HG03378 (cell line): ENCODE data around the gene GMPPB.

Experiments
- ATAC-seq: cut with Tn5 transposase; IDR thresholded peaks from one replicate; pipeline ENCODE4 v1.9.1; 2021; ENCODE audit warnings: mild to moderate bottlenecking, moderate library complexity; ENCODE audit not compliant: unreplicated experiment

Gene GMPPB

DNA sequence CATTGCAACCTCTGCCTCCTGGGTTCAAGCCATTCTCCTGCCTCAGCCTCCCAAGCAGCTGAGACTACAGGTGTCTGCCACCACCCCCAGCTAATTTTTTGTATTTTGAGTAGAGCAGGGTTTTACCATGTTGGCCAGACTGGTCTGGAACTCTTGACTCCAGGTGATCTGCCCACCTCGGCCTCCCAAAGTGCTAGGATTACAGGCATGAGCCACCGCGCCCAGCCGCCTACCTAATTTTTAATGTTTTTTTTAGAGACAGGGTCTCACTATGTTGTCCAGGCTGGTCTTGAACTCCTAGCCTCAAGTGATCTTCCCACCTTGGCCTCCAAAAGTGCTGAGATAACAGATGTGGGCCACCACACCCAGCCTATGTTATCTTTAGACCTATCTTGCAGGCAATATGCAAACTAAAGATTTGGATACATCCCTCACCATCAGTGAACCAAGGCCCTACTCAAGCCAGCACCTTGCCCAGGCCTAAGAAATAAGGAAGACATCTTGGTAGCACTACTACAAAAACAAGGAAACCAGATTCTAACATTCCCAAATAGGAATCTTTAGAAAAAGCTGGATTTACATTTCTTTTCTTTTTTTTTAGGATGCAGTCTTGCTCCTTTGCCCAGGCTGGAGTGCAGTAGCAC is 6.3 kb upstream of the GMPPB start:
- no peak for ATAC-seq

DNA sequence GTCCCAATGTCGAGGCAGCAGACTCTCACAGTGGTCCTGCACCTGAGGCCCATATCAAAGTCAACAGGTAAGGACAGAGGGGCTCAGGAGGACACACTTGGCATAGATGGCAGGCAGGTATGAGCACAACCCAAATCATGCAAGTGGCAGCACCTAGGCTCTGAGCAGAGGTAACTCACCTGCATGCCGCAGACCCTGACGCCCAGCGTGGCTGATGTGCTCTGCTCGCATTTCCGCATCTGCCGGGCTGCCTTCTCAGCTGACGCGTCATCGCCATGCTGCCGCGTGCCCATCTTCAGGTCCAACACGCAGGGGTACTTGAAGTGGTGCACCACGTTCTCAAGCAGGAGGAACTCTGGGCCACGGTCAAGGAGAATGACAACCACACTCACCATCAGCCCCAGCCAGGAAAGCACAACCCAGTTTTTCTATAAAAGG is 4.2 kb upstream of the GMPPB start:
- no peak for ATAC-seq

DNA sequence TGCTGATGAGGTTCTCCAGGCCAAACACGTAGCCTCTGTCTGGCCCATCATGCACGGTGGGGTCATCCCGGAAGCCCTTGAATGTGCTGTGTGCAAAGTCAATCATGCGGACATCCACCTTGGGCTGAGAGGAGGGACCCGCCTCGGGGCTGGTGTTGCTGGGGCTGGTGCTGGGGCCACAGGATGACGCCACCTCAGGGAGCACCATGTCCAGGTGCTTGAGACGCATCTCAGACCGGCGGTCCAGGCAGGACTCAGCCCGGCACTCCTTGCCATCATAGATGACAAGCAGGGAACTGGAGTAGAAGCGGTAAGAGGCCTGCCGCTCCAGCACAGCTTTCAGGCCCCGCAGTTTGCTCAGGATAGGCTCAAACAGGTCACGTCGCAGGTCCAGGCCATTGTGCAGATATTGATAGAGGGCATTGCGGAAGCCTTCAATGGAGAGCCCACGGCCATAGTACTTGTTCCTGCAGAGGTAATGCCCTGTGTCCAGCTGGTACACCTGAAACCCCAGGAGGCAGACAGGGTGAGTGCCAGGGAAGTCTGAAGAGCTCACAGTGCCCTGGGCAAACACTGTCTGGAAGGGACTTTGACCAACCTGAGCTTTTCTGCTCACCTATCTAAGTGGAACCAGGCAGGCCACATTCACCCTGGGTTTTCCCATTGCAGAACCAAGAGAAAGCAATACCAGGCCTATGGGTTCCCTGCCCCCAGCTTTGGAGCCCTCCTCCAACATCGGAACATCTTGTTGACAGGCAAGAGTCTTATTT is 3.6 kb upstream of the GMPPB start:
- no peak for ATAC-seq

DNA sequence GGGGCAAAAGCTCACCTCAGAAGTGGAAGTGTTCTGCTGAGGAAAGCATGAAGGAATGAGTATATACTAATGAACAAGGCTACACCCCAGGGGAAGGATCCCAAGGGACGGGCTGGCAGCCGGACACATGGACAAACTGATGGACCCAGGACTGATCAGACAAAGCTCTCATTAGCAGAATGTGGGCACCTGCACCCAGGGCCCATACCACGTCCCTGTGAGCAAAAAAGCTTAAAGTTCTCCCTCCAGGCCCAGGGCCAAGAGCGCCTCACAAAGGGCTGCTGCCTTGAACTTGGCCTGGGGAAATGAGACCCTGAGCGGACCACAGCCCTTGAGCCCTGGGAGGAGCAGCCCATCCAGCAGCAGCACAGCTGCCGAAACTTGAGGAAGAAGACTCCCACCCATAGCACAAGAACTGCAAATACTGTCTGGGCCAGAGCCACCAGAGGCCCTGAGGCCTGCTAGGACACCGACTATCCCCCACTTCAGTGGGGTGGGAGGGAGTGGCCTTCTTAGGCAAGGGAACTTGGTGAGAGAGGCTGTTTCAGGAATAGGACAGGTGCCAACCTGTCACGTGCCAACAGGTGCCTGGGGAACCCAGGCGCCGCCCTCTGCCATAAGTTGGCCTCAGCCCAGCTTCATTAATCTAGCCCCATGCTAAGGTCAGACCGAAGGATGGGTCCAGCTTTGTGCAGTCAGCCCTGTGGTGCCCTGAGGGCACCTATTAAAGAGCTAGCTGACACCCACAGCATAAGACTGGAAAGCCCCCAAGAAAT is 2.3 kb upstream of the GMPPB start:
- no peak for ATAC-seq

DNA sequence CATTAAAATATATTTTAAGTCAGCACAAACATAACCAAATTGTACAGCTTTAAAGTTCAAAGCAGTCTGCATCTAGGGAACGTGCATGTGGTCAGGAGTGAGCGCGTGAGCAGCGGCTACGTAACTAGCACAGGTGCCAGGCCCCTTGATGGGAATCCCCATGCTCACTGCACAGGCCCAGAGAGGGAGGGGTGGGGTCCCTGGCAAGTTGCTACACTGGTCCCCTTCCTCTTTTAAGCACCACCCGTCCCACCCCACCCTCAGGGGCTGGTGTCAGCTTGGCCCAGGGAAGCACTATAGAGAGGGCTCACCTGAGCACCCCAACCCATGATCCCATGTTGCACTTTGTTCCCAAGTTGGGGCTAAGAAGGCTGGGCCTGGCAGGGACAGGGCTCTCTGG is 835 bp upstream of the GMPPB start:
- ATAC-seq: no peak

DNA sequence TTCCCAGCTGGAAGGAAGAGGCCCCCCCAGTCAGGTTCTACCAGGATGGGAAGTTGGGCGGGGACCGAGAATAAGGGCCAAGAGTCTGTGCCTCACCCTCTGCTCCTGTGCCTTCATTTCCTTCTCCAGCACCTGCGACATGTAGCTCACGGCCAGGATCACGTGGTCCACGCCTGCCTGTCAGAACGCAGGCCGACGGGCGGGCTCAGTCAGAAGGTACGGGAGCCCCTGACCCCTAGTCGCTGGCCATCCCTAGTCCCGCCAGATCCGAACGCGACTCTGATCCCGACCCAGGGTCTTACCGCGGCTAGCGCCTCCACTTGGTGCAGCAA is 489 bp downstream of the GMPPB start:
- ATAC-seq: no peak

DNA sequence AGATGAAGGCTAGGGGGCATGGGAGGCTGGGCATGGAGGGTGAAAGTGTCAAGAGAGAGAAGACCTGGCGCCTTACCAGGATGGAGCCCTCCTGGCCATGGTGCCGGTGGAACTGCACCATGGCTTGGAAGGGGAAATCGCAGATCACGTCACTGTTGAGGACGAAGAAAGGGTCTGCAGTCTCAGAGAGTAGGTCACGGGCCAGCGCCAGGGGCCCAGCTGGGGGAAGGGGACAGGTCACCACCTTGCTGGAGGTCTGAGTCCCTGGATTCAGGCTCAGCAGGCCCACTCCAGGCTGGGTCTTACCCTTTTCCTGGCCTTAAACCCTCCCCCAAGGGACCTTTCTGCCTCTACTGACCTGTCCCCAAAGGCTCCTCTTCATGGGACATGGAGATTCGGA is 855 bp downstream of the GMPPB start:
- no peak for ATAC-seq

DNA sequence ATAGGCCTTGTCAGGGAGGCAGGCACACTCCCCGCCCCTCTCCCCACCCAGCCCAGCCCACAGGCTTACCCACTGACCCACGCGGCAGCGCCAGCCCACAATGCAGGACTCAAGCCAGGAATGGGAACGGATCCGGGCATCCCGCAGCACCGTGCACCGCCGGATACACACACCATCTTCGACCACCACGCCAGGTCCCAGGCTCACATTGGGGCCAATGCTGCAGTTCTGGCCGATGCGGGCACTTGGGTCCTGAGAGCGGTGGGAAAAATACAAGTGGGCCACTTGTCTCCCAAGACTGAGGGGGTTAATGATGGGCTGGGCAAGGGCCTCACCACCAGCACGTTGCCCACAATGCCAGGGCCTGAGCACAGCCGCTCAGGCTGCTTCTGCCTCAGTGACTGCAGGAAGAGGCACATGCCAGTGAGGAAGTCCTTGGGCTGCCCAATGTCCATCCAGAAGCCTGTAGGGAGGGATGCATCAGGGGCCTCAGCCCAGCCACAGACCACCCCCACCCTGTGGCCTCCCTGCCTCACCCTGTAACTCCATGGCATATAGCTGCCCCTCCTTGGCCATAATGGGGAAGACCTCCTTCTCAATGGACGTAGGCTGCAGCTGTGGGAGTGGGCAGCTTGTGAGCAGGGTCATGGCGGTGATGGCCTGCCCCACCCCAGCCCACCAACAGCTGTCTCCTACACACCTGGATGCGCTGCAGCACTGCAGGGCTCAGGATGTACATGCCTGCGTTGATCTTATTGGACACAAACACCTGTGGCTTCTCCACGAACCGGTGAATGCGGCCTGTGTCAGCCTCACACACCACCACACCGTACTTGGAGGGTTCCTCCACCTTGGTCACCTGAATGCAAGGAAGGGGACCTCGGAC is 1.6 kb downstream of the GMPPB start:
- ATAC-seq: no peak

DNA sequence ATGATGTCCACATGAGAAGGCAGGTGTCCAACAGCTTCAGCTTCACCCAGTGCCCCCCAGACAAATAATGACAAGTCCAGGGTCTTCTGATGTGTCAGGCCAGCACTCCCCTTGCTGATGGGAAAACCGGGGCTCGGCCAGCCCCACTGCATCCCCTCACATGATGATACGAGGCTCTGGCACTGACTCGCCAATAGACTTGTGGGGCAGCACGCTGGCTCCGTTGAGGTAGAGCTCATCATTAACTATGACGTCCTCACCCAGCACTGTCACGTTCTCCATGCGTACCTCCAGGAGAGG is 2.2 kb downstream of the GMPPB start:
- ATAC-seq: no peak

DNA sequence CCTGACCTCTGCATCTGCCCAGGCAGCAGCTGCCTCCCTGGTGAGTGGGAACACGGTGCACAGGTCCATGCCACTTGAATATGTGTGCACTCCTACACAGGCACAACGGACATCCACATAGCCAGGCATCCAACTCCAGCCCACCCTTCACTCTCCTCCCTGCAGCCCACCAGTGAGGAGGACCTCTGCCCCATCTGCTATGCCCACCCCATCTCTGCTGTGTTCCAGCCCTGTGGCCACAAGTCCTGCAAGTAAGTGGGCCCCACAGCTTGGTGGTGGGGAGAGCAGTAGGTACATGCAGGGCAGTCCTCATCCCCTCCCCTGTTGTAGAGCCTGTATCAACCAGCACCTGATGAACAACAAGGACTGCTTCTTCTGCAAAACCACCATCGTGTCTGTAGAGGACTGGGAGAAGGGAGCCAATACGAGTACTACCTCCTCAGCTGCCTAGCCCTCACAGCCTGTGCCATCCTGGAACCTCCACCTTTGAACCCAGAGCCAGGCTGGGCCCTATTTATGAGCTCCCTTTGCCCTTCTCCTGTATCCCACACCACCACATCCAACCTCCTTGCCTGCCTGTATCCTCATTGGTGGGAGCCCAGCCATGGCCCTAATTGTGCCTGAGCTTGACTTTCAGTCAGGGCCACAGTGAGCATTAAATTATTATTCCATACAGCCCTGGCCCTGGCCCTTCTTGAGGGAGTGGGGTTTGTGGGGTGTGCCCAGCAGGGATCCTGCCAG is 2.7 kb downstream of the GMPPB start:
- no peak for ATAC-seq

DNA sequence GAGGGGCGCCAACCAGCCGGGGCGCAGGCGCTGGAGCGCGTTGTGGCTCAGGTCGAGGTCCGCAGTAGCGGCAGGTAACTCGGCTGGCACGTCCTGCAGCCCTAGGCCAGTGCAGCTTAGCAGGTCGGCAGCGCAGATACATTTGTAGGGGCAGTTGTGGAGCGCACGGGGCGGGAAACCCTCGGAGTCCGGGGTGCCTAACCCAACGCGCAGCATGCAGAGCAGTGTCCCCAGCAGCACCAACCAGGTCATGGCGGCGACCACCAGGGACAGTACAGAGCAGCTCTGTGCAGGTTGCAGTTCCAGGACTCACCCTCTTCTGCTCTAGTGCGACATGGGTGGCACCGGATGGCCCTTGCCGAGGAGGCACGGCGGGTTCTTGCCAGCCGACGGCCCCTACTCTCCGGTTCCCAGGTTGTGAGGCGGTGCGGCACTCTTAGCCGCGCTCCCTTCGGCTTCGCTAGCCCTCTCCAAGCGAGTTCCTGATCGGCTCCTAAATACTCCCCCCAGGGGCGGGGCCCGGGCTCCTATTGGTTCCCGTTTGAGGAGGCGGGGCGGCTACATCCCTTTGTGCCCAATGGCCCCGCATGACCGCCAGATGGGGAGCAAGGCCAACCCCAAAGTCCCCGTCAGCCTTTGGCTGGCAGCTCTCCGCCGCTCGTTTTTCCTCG is 4.4 kb downstream of the GMPPB start, which contains the start of gene AMIGO3:
Gene AMIGO3 (minus strand): TSS at position 471 of the 671 bp plus-strand sequence. CDS start 219 bp downstream, at position 252.
- ATAC-seq: peak; percentile 45

DNA sequence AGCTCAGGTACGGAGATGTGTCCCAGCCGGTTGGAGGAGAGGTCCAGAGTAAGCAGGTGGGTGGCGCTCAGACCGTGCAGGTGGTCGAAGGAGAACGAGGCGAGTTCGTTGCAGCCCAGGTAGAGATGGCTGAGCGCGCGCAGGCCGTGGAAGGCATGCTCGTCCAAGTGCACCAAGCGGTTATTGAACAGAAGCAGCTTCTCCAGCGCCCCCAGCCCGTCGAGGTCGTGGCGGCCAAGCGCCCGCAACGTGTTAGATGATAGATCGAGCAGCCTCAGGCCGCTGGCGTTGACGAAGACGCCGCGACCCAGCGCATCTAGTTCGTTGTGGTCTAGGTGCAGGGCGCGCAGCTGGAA is 4.9 kb downstream of the GMPPB start:
- ATAC-seq: no peak

DNA sequence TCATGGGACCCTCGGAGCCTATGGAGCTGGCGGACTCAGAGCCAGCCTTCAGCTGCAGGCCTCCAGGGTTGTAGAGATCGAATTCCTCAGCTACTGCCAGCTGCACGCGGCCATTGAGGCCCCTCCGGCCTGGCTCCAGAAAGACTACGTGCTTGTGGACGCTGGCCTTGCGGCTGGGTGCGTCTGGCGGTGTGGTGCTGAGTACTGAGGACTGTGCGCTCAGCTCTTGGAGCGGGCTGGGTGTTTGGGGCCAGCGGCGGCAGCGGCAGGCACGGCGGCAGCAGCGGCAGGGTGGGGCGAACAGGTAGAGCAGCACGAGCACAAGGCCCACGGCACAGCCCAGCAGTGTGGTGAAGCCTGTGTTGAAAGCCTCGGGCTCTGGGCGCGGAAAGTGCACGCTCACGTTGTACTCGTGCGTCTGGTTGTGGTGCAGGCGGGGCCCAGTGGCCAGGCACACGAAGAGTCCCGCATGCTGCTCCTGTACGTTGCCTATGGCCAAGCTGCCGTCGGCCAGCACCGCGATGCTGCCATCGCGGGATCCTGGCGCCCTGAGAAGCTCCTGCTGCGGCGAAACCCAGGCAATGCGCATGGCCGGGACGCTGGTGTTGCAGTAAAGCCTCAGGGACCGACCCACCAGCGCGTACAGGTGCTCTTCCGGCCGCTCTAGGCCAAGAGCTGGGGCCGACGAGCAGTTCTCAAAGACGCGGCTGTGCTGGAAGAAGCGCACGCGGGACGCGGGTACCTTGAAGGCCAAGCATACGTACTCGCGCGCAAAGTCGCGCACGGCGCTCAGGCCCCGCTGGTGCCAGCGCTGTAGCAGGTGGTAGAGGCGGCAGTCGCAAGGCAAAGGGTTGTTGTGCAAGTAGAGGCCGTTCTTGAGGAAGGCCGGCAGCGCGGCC is 5.5 kb downstream of the GMPPB start:
- ATAC-seq: no peak

DNA sequence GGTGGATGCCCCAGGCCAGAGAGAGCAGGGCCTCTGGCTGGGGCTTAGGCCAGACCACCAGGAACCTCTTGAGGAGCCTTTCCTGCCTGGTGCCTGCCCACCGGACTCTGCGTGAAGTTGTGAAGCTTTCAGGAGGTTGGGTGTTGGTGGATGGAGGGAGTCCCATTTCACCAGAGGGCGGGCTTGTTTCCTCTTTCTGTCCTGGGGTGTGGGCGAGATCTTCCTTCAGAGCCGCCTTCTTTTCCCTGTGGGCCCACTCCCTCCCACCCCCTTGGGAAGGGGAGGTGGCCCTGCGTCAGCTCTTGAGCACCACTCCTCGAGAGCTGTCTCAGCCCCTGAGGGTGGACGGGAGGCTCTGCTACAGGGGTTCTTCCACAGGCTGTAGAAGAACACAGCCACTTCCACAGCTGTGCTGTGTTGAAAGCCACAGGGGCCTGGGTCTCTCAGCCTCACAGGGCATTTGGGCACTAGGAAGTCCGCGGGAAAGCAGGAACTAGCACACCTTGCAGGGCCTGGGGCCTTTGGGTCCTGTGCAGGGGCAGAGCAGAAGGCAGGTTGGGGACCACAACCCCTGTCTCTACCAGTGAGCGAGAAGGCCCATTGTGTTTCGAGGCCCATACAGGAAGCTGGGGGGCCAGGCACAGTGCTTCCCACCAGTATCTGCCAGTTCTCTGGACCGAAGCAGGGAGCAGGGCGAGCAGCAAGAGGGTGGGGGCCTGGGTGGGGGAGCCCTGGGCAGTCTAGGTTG is 6.4 kb downstream of the GMPPB start:
- ATAC-seq: no peak

DNA sequence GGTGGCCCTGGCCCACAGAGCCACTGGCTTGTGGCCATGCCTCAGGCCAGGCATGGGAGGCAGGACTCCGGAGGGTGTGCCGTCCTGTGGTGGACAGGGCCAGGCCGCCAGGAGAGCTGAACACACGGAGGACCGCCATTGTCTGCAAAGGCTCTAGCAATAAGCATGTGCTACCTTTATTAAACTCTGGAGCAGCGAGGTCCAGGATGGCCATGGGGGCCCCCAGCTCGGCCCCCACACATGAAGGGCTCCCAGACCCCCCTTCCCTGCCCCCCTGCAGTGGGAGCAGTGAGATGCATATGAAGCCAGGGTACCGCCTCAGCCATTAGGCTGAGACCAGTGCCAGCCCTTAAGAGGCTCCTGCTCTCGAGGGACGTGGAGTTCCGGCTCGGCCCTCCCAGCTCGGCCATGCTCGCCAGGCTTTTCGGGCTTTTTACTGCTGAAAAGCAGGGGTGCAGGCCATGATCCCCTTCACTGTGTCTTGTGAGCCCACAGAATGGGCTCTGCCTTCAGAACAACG is 7.0 kb downstream of the GMPPB start:
- no peak for ATAC-seq

DNA sequence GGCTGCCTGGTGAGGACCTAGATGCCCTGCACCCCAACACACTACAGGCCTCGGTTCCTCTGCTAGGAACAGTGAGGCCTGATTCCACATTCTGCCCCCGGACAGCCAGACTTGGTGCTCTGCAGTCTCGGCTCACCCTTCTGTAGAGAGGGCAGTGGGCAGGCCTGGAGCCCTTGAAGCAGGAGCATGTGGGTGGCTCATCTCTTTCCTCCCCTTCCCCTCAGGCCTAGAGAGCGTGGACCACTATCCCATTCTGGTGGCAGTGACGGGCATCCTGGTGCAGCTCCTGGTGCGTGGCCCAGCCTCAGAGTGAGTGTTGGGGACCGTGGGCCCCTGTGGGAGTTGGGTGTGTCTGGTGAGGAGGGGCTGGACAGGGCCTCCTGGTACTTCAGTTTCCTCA is 7.6 kb downstream of the GMPPB start:
- ATAC-seq: no peak

DNA sequence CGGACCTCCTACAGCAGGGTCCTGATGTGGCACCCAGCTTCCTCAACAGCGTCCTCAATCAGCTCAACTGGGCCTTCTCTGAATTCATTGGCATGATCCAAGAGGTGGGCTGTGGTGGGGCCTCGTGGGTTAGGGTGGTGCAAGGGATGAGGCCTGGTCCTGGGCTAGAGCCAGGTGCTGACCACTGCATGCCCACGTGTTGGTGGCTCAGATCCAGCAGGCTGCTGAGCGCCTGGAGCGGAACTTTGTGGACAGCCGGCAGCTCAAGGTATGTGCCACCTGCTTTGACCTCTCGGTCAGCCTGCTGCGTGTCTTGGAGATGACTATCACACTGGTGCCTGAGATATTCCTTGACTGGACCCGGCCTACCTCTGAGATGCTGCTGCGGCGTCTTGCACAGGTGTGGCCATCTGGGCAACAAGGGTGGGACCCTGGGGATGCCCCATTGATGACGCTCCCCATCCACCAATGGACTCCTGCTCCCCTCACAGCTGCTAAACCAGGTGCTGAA is 8.1 kb downstream of the GMPPB start:
- ATAC-seq: no peak
